H9 (cell line): Measurements from ENCODE around the gene UBE4B. TPM values are rescaled to one million over a fixed set of nuclear protein-coding genes. Genes with fewer than 3 reads are reported as not detected.

Source experiments
- DNase-seq: peaks from one replicate; pipeline ENCODE4 v3.0.0-alpha.2; 2017
- H2AFZ ChIP-seq: one replicate; pipeline ENCODE4 v1.6.1; 2013; ENCODE audit warnings: mild to moderate bottlenecking, low read length, control low read depth, moderate library complexity
- H2AK5ac ChIP-seq: 2 replicates; pipeline ENCODE4 v1.6.1; 2013; ENCODE audit warnings: low read length, control low read depth, mixed read lengths; ENCODE audit not compliant: insufficient read length
- H2BK120ac ChIP-seq: one replicate; pipeline ENCODE4 v1.6.1; 2013; ENCODE audit warnings: low read depth, mild to moderate bottlenecking, low read length, control low read depth, inconsistent platforms; ENCODE audit not compliant: poor library complexity, severe bottlenecking
- H2BK12ac ChIP-seq: 2 replicates; pipeline ENCODE4 v1.6.1; 2013; ENCODE audit warnings: low read length, control low read depth, mixed read lengths, low read depth; ENCODE audit not compliant: insufficient read length
- H2BK15ac ChIP-seq: 2 replicates; pipeline ENCODE4 v1.6.1; 2013; ENCODE audit warnings: low read depth, low read length, control low read depth
- H2BK20ac ChIP-seq: one replicate; pipeline ENCODE4 v1.6.1; 2013; ENCODE audit warnings: low read depth, mild to moderate bottlenecking, low read length, control low read depth, inconsistent platforms; ENCODE audit not compliant: poor library complexity, severe bottlenecking
- H2BK5ac ChIP-seq: 2 replicates; pipeline ENCODE4 v1.6.1; 2013; ENCODE audit warnings: low read length, control low read depth, mixed read lengths; ENCODE audit not compliant: insufficient read length
- H3K14ac ChIP-seq: 2 replicates; pipeline ENCODE4 v1.6.1; 2013; ENCODE audit warnings: low read length, control low read depth; ENCODE audit not compliant: insufficient read depth
- H3K18ac ChIP-seq: 2 replicates; pipeline ENCODE4 v1.6.1; 2013; ENCODE audit warnings: low read depth, mild to moderate bottlenecking, mixed read lengths, low read length, control low read depth; ENCODE audit not compliant: insufficient read length
- H3K23ac ChIP-seq: 2 replicates; pipeline ENCODE4 v1.6.1; 2013; ENCODE audit warnings: low read length, control low read depth, mixed read lengths, low read depth; ENCODE audit not compliant: insufficient read length
- H3K23me2 ChIP-seq: 2 replicates; pipeline ENCODE4 v1.6.1; 2013; ENCODE audit warnings: low read depth, mild to moderate bottlenecking, mixed read lengths, low read length, control low read depth; ENCODE audit not compliant: insufficient read length, poor library complexity, severe bottlenecking
- H3K27ac ChIP-seq: 2 replicates; pipeline ENCODE4 v1.5.1; 2013; ENCODE audit warnings: low read length, control low read depth, mixed read lengths, low read depth; ENCODE audit not compliant: insufficient read length
- H3K27me3 ChIP-seq: 2 replicates; pipeline ENCODE4 v1.6.1; 2013; ENCODE audit warnings: low read length, control low read depth, inconsistent platforms; ENCODE audit not compliant: insufficient read depth
- H3K4ac ChIP-seq: 2 replicates; pipeline ENCODE4 v1.6.1; 2013; ENCODE audit warnings: low read depth, mild to moderate bottlenecking, control low read depth, inconsistent platforms, low read length, moderate library complexity
- H3K4me1 ChIP-seq: 2 replicates; pipeline ENCODE4 v1.6.1; 2013; ENCODE audit warnings: low read length, control low read depth, inconsistent platforms; ENCODE audit not compliant: insufficient read depth
- H3K4me2 ChIP-seq: 2 replicates; pipeline ENCODE4 v1.6.1; 2013; ENCODE audit warnings: low read length, control low read depth, mixed read lengths; ENCODE audit not compliant: insufficient read length, insufficient read depth
- H3K56ac ChIP-seq: 2 replicates; pipeline ENCODE4 v1.6.1; 2013; ENCODE audit warnings: low read depth, mild to moderate bottlenecking, mixed read lengths, low read length, control low read depth; ENCODE audit not compliant: insufficient read length
- H3K79me1 ChIP-seq: 2 replicates; pipeline ENCODE4 v1.6.1; 2013; ENCODE audit warnings: low read depth, mild to moderate bottlenecking, moderate library complexity, low read length, control low read depth, inconsistent platforms; ENCODE audit not compliant: insufficient read depth, poor library complexity, severe bottlenecking
- H3K79me2 ChIP-seq: 2 replicates; pipeline ENCODE4 v1.6.1; 2013; ENCODE audit warnings: low read length, control low read depth, inconsistent platforms; ENCODE audit not compliant: insufficient read depth
- H3K9ac ChIP-seq: 2 replicates; pipeline ENCODE4 v1.6.1; 2013; ENCODE audit warnings: low read length, control low read depth, mixed read lengths; ENCODE audit not compliant: insufficient read length; ENCODE audit errors: extremely low read depth
- H3K9me3 ChIP-seq: one replicate; pipeline ENCODE4 v1.6.1; 2013; ENCODE audit warnings: low read depth, low read length, inconsistent platforms; ENCODE audit not compliant: control insufficient read depth
- H3T11ph ChIP-seq: one replicate; pipeline ENCODE4 v1.6.1; 2013; ENCODE audit warnings: mild to moderate bottlenecking, low read length, control low read depth, inconsistent platforms
- H4K20me1 ChIP-seq: one replicate; pipeline ENCODE4 v1.6.1; 2013; ENCODE audit not compliant: control insufficient read depth, insufficient read length, insufficient read depth
- H4K5ac ChIP-seq: 2 replicates; pipeline ENCODE4 v1.6.1; 2013; ENCODE audit warnings: low read depth, mild to moderate bottlenecking, mixed read lengths, low read length, control low read depth; ENCODE audit not compliant: insufficient read length
- H4K8ac ChIP-seq: replicated peaks from 2 replicates; pipeline ENCODE4 v1.6.1; 2013; ENCODE audit warnings: low read length, control low read depth, mixed read lengths, low read depth; ENCODE audit not compliant: insufficient read length
- H4K91ac ChIP-seq: 2 replicates; pipeline ENCODE4 v1.6.1; 2013; ENCODE audit warnings: low read depth, mild to moderate bottlenecking, moderate library complexity, mixed read lengths, low read length, control low read depth; ENCODE audit not compliant: insufficient read length
- H3K27ac Mint-ChIP-seq, 3 experiments: 2 replicates in 2 of 3; 3 replicates in 1 of 3; pipeline ENCODE4 v1.8.0; 2020 to 2021; ENCODE audit warnings: mixed read lengths in 3 of 3, mild to moderate bottlenecking in 1 of 3, moderate library complexity in 1 of 3
- H3K27me3 Mint-ChIP-seq: 2 replicates; pipeline ENCODE4 v1.8.0; 2021; ENCODE audit warnings: low read depth, mild to moderate bottlenecking, moderate library complexity, mixed read lengths
- H3K36me3 Mint-ChIP-seq, 3 experiments: 2 replicates in 2 of 3; 3 replicates in 1 of 3; pipeline ENCODE4 v1.8.0; 2020 to 2021; ENCODE audit warnings: low read depth in 3 of 3, mixed read lengths in 3 of 3; ENCODE audit not compliant: insufficient read depth in 1 of 3
- H3K4me1 Mint-ChIP-seq, 2 experiments: 2 replicates each; pipeline ENCODE4 v1.8.0; 2020; ENCODE audit warnings: mixed read lengths in 2 of 2
- H3K4me3 Mint-ChIP-seq, 2 experiments: 2 replicates in 1 of 2; 3 replicates in 1 of 2; pipeline ENCODE4 v1.8.0; 2020 to 2021; ENCODE audit warnings: mild to moderate bottlenecking in 2 of 2, mixed read lengths in 2 of 2, moderate library complexity in 1 of 2
- H3K9me3 Mint-ChIP-seq, 2 experiments: 2 replicates in 1 of 2; 3 replicates in 1 of 2; pipeline ENCODE4 v1.8.0; 2020; ENCODE audit warnings: mild to moderate bottlenecking in 2 of 2, mixed read lengths in 2 of 2, moderate library complexity in 1 of 2
- CTCF ChIP-seq: fragments of 200-600 bp; sonication (generic); conservative IDR thresholded peaks from 3 replicates; pipeline ENCODE4 v1.8.0; 2021; ENCODE audit warnings: antibody characterized with exemption, mild to moderate bottlenecking
- WGBS: extraction: QIAGEN DNeasy Blood & Tissue Kit; methylation state at CpG from one replicate; pipeline ENCODE4 v1.1.7; 2013; ENCODE audit warnings: missing lambda C conversion rate, low lambda C conversion rate, mixed read lengths; ENCODE audit not compliant: insufficient read length; ENCODE audit errors: extremely low coverage; 5-methylcytosine and 5-hydroxymethylcytosine counted together
- total RNA-seq: library from RNA; stranded (reverse); gene quantifications from 2 replicates; pipeline ENCODE4 v1.2.1, GENCODE V29; 2021

The UBE4B gene
- total RNA-seq, 1 experiment from 2014 or later, result 67.6 TPM

- Histone ChIP-seq H2BK15ac (no peak overlapping the region), H3K79me2 (no peaks in the 10 kb centered on the region), H4K91ac (no peak overlapping the region), H2AFZ (no peak overlapping the region), H3K4ac (no peak overlapping the region), H3K79me1 (no peaks in the 10 kb centered on the region), H3K4me2 (no peak overlapping the region), H2BK20ac (no peak overlapping the region), H3K9ac (no peak overlapping the region), H4K5ac (no peak overlapping the region), H3T11ph (no peak overlapping the region), H3K23me2 (no peaks in the 10 kb centered on the region), H2BK12ac (no peak overlapping the region), H4K8ac (no peak overlapping the region), H3K9me3 (no peaks in the 10 kb centered on the region), H3K56ac (no peak overlapping the region), H2AK5ac (no peak overlapping the region), H3K27me3 (no peaks in the 10 kb centered on the region), H4K20me1 (no peaks in the 10 kb centered on the region), H3K18ac (no peak overlapping the region), H3K23ac (no peak overlapping the region), H3K4me1 (no peaks in the 10 kb centered on the region), H3K14ac (no peak overlapping the region), H2BK5ac (no peak overlapping the region), H2BK120ac (no peak overlapping the region), H3K27ac (no peak overlapping the region)
- no peak overlapping the region for H3K4me3 Mint-ChIP-seq
- H3K27ac Mint-ChIP-seq, result peak overlapping the region in 1 of 3 experiments; percentile 5; a peak in 1 of 7 replicates
- H3K9me3 Mint-ChIP-seq, result no peaks in the 10 kb centered on the region
- H3K4me1 Mint-ChIP-seq, result no peaks in the 10 kb centered on the region
- no peaks in the 10 kb centered on the region for H3K27me3 Mint-ChIP-seq
- H3K36me3 Mint-ChIP-seq, result peaks cover 5 to 47% (median 42%) of the 10 kb centered on the region in 3 experiments; a peak in 6 of 7 replicates
- no peak for DNase-seq
- TF ChIP-seq CTCF, result no peak
- whole genome bisulfite sequencing, result no CpG with 5 or more reads among the region's 9 CpGs
These were observed 95.5 kb downstream of the UBE4B start for GRCh38 chr1:10128101-10128765.
